ENCODE data around the gene FHL2.

GRCh38 chr2:105422801-105423200 is 23.9 kb upstream of the FHL2 start:
- TF ChIP-seq CTCF (IDR thresholded peaks at IDR 0.05) = no peak
- no peak for TF ChIP-seq POLR2A (IDR thresholded peaks at IDR 0.05)

All from Peyer's patch (tissue), 4 donors.